H1 (cell line): Measurements from ENCODE around the gene PBX1.

Source experiments
- BRCA1 ChIP-seq: IDR thresholded peaks from 2 replicates; pipeline ENCODE4 v1.6.1; 2012; ENCODE audit warnings: low read depth, low read length, improper control_type of control experiment
- CEBPB ChIP-seq: IDR thresholded peaks from 2 replicates; pipeline ENCODE4 v1.6.1; 2012; ENCODE audit warnings: low read depth, low read length
- CHD2 ChIP-seq: IDR thresholded peaks from 2 replicates; pipeline ENCODE4 v1.6.1; 2012; ENCODE audit warnings: low read length, improper control_type of control experiment
- EP300 ChIP-seq, 2 experiments: IDR thresholded peaks; 1 replicate in 1 of 2; 2 replicates in 1 of 2; pipeline ENCODE4 v1.6.1; 2011 to 2012; ENCODE audit warnings: low read depth in 2 of 2, low read length in 2 of 2, mild to moderate bottlenecking in 2 of 2, borderline replicate concordance in 1 of 2, inconsistent platforms in 1 of 2, moderate library complexity in 1 of 2
- GTF2F1 ChIP-seq: IDR thresholded peaks from 2 replicates; pipeline ENCODE4 v1.6.1; 2012; ENCODE audit warnings: low read depth, low read length, improper control_type of control experiment, borderline replicate concordance
- NRF1 ChIP-seq: IDR thresholded peaks from 2 replicates; pipeline ENCODE4 v1.6.1; 2011; ENCODE audit warnings: mild to moderate bottlenecking, low read depth, low read length, improper control_type of control experiment
- POLR2A ChIP-seq, 2 experiments: IDR thresholded peaks; 1 replicate in 1 of 2; 2 replicates in 1 of 2; pipeline ENCODE4 v1.6.1; 2011; ENCODE audit warnings: low read depth in 2 of 2, low read length in 2 of 2, mild to moderate bottlenecking in 2 of 2; ENCODE audit errors: control extremely low read depth in 1 of 2
- POLR2AphosphoS5 ChIP-seq: IDR thresholded peaks from 2 replicates; pipeline ENCODE4 v1.6.1; 2011; ENCODE audit warnings: low read depth, low read length
- RAD21 ChIP-seq, 2 experiments: IDR thresholded peaks in 1 of 2; conservative IDR thresholded peaks in 1 of 2; 2 replicates each; pipeline ENCODE4 v1.6.1; 2011; ENCODE audit warnings: low read depth in 2 of 2, low read length in 2 of 2, improper control_type of control experiment in 1 of 2, inconsistent platforms in 1 of 2, mild to moderate bottlenecking in 1 of 2, moderate library complexity in 1 of 2
- SP1 ChIP-seq: IDR thresholded peaks from 2 replicates; pipeline ENCODE4 v1.6.1; 2011; ENCODE audit warnings: low read depth, low read length
- YY1 ChIP-seq: IDR thresholded peaks from 2 replicates; pipeline ENCODE4 v1.6.1; 2011; ENCODE audit warnings: low read depth, mild to moderate bottlenecking, low read length
- TF ChIP-seq, protein P1 (sequence below), 3 experiments: IDR thresholded peaks; 1 replicate in 2 of 3; 2 replicates in 1 of 3; pipeline versions ENCODE4 v1.5.1 to v1.6.1; 2011; ENCODE audit warnings: low read length in 3 of 3, mild to moderate bottlenecking in 3 of 3, inconsistent platforms in 2 of 3, low read depth in 1 of 3, moderate library complexity in 1 of 3; ENCODE audit not compliant: insufficient read depth in 1 of 3; ENCODE audit errors: control extremely low read depth in 1 of 3
- TF ChIP-seq, protein P2 (sequence below): IDR thresholded peaks from 2 replicates; pipeline ENCODE4 v1.6.1; 2012; ENCODE audit warnings: inconsistent platforms

DNA sequence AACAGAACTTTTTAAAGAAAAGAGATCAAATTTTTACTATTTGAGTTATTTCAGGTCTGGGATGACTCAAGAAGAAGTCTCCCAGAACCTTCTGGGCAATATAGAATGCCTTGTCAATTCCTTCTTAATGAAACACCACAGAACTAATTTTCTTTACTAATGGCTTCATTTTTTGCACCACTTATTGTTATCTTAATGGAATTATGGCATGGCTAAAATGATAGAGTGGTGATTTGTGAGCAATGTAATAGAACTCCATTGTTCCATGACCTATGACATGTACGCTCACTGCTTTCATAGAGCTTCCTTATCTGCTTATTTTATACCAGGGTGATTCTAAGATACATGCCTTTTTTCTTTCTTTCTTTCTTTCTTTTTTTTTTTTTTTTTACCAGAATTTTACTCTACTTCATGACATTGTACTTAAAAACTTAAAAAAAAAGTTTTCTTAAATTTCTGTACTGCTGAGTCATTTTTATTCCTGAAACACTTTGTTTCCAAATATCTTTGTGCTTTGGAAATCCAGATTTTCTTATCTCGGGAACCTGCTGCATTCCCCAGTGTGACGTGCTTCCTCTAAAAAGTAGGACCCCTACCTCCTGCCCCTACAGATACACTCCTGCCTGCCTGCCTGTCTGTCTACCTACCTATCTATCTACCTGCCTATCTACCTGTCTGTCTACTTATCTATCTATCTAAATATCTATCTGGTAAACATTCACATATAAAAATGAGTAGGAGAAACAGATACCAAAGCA lies 284.9 kb downstream of the PBX1 start:
- TF ChIP-seq CEBPB (no peak), EP300 (IDR thresholded peaks at IDR 0.05; ENCODE audit: borderline replicate concordance in 1 of 2, low read depth in 2 of 2, low read length in 2 of 2) (no peak), YY1 (no peak), SP1 (no peak), NRF1 (no peak), POLR2A (IDR thresholded peaks at IDR 0.05; ENCODE audit: control extremely low read depth in 1 of 2, low read depth in 2 of 2, low read length in 2 of 2) (no peak), POLR2AphosphoS5 (no peak), CHD2 (no peak), BRCA1 (no peak), RAD21 (IDR thresholded peaks at IDR 0.05 in 1 of 2, conservative IDR thresholded peaks at IDR 0.05 in 1 of 2; ENCODE audit: low read depth in 2 of 2, low read length in 2 of 2) (no peak), GTF2F1 (no peak)
- TF ChIP-seq, protein P1, sequence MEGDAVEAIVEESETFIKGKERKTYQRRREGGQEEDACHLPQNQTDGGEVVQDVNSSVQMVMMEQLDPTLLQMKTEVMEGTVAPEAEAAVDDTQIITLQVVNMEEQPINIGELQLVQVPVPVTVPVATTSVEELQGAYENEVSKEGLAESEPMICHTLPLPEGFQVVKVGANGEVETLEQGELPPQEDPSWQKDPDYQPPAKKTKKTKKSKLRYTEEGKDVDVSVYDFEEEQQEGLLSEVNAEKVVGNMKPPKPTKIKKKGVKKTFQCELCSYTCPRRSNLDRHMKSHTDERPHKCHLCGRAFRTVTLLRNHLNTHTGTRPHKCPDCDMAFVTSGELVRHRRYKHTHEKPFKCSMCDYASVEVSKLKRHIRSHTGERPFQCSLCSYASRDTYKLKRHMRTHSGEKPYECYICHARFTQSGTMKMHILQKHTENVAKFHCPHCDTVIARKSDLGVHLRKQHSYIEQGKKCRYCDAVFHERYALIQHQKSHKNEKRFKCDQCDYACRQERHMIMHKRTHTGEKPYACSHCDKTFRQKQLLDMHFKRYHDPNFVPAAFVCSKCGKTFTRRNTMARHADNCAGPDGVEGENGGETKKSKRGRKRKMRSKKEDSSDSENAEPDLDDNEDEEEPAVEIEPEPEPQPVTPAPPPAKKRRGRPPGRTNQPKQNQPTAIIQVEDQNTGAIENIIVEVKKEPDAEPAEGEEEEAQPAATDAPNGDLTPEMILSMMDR (IDR thresholded peaks at IDR 0.05; ENCODE audit: control extremely low read depth in 1 of 3, insufficient read depth in 1 of 3, low read depth in 1 of 3, low read length in 3 of 3): no peak
- TF ChIP-seq, protein P2, sequence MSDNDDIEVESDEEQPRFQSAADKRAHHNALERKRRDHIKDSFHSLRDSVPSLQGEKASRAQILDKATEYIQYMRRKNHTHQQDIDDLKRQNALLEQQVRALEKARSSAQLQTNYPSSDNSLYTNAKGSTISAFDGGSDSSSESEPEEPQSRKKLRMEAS: no peak
